Parathyroid adenoma (tissue), 2 donors: Measurements from ENCODE around the gene PRKCA.

Experiments used
- H2AFZ ChIP-seq: fragments of 300-600 bp; sonication (generic); one replicate; pipeline ENCODE4 v1.7.0; 2017; ENCODE audit warnings: antibody characterized with exemption, mild to moderate bottlenecking
- H3K27ac ChIP-seq: fragments of 300-600 bp; sonication (generic); one replicate; pipeline ENCODE4 v1.7.0; 2017
- H3K27me3 ChIP-seq: fragments of 300-600 bp; sonication (generic); one replicate; pipeline ENCODE4 v1.7.0; 2017; ENCODE audit warnings: low read length; ENCODE audit not compliant: control insufficient read depth, insufficient read depth
- H3K36me3 ChIP-seq: fragments of 300-600 bp; sonication (generic); one replicate; pipeline ENCODE4 v1.7.0; 2017; ENCODE audit warnings: low read length; ENCODE audit not compliant: control insufficient read depth, insufficient read depth
- H3K4me1 ChIP-seq: fragments of 300-600 bp; sonication (generic); one replicate; pipeline ENCODE4 v1.7.0; 2017; ENCODE audit warnings: control low read depth
- H3K4me2 ChIP-seq: fragments of 300-600 bp; sonication (generic); one replicate; pipeline ENCODE4 v1.7.0; 2017; ENCODE audit warnings: low read length
- H3K4me3 ChIP-seq: fragments of 300-600 bp; sonication (generic); one replicate; pipeline ENCODE4 v1.7.0; 2017; ENCODE audit warnings: low read depth, low read length
- H3K79me2 ChIP-seq: fragments of 300-600 bp; sonication (generic); one replicate; pipeline ENCODE4 v1.7.0; 2017; ENCODE audit warnings: control low read depth
- H3K9ac ChIP-seq: fragments of 300-600 bp; sonication (generic); one replicate; pipeline ENCODE4 v1.7.0; 2017; ENCODE audit warnings: mild to moderate bottlenecking
- H3K9me3 ChIP-seq: fragments of 300-600 bp; sonication (generic); one replicate; pipeline ENCODE4 v1.7.0; 2017; ENCODE audit warnings: low read length; ENCODE audit not compliant: control insufficient read depth
- CTCF ChIP-seq: fragments of 300-600 bp; sonication (generic); IDR thresholded peaks from one replicate; pipeline ENCODE4 v1.7.0; 2017; ENCODE audit warnings: antibody characterized with exemption, mild to moderate bottlenecking
- donor health status: primary hyperparathyroidism.

The PRKCA gene

GRCh38 chr17:66443166-66443565 is 140.8 kb downstream of the PRKCA start:
- no peak overlapping the region for H3K4me3 ChIP-seq
- no peak overlapping the region for H3K4me2 ChIP-seq
- no peak for TF ChIP-seq CTCF
- no peaks in the 10 kb centered on the region for H3K36me3 ChIP-seq
- H3K4me1 ChIP-seq, result no peaks in the 10 kb centered on the region
- H3K9ac ChIP-seq, result no peak overlapping the region
- H2AFZ ChIP-seq, result no peak overlapping the region
- H3K9me3 ChIP-seq, result no peaks in the 10 kb centered on the region
- H3K79me2 ChIP-seq, result no peaks in the 10 kb centered on the region
- no peaks in the 10 kb centered on the region for H3K27me3 ChIP-seq
- no peak overlapping the region for H3K27ac ChIP-seq

- no peak for TF ChIP-seq CTCF
- H3K79me2 ChIP-seq, result no peaks in the 10 kb centered on the region
- H3K4me1 ChIP-seq, result no peaks in the 10 kb centered on the region
- H3K4me3 ChIP-seq, result no peak overlapping the region
- no peaks in the 10 kb centered on the region for H3K9me3 ChIP-seq
- H3K27ac ChIP-seq, result no peak overlapping the region
- no peak overlapping the region for H2AFZ ChIP-seq
- no peaks in the 10 kb centered on the region for H3K27me3 ChIP-seq
- H3K4me2 ChIP-seq, result no peak overlapping the region
- H3K9ac ChIP-seq, result no peak overlapping the region
- H3K36me3 ChIP-seq, result no peaks in the 10 kb centered on the region
Observed at GRCh38 chr17:66443606-66444005, 141.2 kb downstream of the PRKCA start.

- Histone ChIP-seq H3K4me3 (no peak overlapping the region), H3K36me3 (no peaks in the 10 kb centered on the region), H3K27ac (no peak overlapping the region), H3K27me3 (no peaks in the 10 kb centered on the region), H3K9me3 (no peaks in the 10 kb centered on the region), H2AFZ (no peak overlapping the region), H3K4me2 (no peak overlapping the region), H3K4me1 (no peaks in the 10 kb centered on the region), H3K9ac (no peak overlapping the region), H3K79me2 (no peaks in the 10 kb centered on the region)
- TF ChIP-seq CTCF, result no peak
Observed at GRCh38 chr17:66444031-66444430, 141.6 kb downstream of the PRKCA start.

- no peaks in the 10 kb centered on the region for H3K4me1 ChIP-seq
- no peak overlapping the region for H3K4me3 ChIP-seq
- TF ChIP-seq CTCF, result no peak
- no peaks in the 10 kb centered on the region for H3K36me3 ChIP-seq
- no peaks in the 10 kb centered on the region for H3K9me3 ChIP-seq
- no peak overlapping the region for H3K27ac ChIP-seq
- no peaks in the 10 kb centered on the region for H3K79me2 ChIP-seq
- H3K9ac ChIP-seq, result no peak overlapping the region
- H3K4me2 ChIP-seq, result no peak overlapping the region
- no peak overlapping the region for H2AFZ ChIP-seq
- no peaks in the 10 kb centered on the region for H3K27me3 ChIP-seq
Observed at GRCh38 chr17:66445229-66445628, 142.8 kb downstream of the PRKCA start.

- no peak overlapping the region for H3K4me2 ChIP-seq
- H3K27ac ChIP-seq, result no peak overlapping the region
- H3K4me3 ChIP-seq, result no peak overlapping the region
- no peaks in the 10 kb centered on the region for H3K36me3 ChIP-seq
- H3K9me3 ChIP-seq, result no peaks in the 10 kb centered on the region
- TF ChIP-seq CTCF, result no peak
- no peaks in the 10 kb centered on the region for H3K27me3 ChIP-seq
- no peak overlapping the region for H3K9ac ChIP-seq
- no peaks in the 10 kb centered on the region for H3K4me1 ChIP-seq
- H2AFZ ChIP-seq, result no peak overlapping the region
- H3K79me2 ChIP-seq, result no peaks in the 10 kb centered on the region
Observed at GRCh38 chr17:66446419-66446818, 144.0 kb downstream of the PRKCA start.
